ENCODE data around the gene DENND1A. TPM values are rescaled to one million over a fixed set of nuclear protein-coding genes. Genes with fewer than 3 reads are reported as not detected.

Gene DENND1A
- total RNA-seq, 1 donor from 2014 or later = 12.7 TPM

GRCh38 chr9:123349033-123349432 is 580.9 kb downstream of the DENND1A start:
- TF ChIP-seq EZH2 (IDR thresholded peaks at IDR 0.05; ENCODE audit: insufficient read depth, low read length) (no peak), CTCF (IDR thresholded peaks at IDR 0.05; ENCODE audit: insufficient read depth, low read depth, low read length) (no peak)
- no peak for DNase-seq (ENCODE audit: low read depth)
- Histone ChIP-seq H3K4me1 (ENCODE audit: insufficient read depth, low read length) (no peaks in the 10 kb centered on the region), H3K4me3 (ENCODE audit: insufficient read depth, low read depth, low read length) (no peak overlapping the region), H3K36me3 (ENCODE audit: insufficient read depth, low read length) (no peaks in the 10 kb centered on the region), H3K27me3 (ENCODE audit: insufficient read depth, low read length) (peaks cover 28% of the 10 kb centered on the region), H4K20me1 (ENCODE audit: insufficient read depth, low read length) (no peaks in the 10 kb centered on the region), H3K4me2 (ENCODE audit: low read length) (no peak overlapping the region), H3K27ac (ENCODE audit: low read depth, low read length) (no peak overlapping the region), H3K9ac (ENCODE audit: low read length) (no peak overlapping the region), H2AFZ (ENCODE audit: low read depth, low read length) (no peak overlapping the region), H3K79me2 (ENCODE audit: insufficient read depth, low read length) (no peaks in the 10 kb centered on the region), H3K9me3 (ENCODE audit: insufficient read depth, low read depth, low read length) (no peaks in the 10 kb centered on the region)
- Mint-ChIP-seq H3K36me3 (ENCODE audit: low read depth, unreplicated experiment) (no peaks in the 10 kb centered on the region), H3K27ac (ENCODE audit: unreplicated experiment) (no peak overlapping the region), H3K4me1 (ENCODE audit: low read depth, unreplicated experiment) (peaks cover 3% of the 10 kb centered on the region), H3K9me3 (ENCODE audit: unreplicated experiment) (no peaks in the 10 kb centered on the region), H3K27me3 (ENCODE audit: low read depth, unreplicated experiment) (peaks cover 39% of the 10 kb centered on the region), H3K4me3 (ENCODE audit: unreplicated experiment) (no peak overlapping the region)
- no peak for FAIRE-seq

DNA sequence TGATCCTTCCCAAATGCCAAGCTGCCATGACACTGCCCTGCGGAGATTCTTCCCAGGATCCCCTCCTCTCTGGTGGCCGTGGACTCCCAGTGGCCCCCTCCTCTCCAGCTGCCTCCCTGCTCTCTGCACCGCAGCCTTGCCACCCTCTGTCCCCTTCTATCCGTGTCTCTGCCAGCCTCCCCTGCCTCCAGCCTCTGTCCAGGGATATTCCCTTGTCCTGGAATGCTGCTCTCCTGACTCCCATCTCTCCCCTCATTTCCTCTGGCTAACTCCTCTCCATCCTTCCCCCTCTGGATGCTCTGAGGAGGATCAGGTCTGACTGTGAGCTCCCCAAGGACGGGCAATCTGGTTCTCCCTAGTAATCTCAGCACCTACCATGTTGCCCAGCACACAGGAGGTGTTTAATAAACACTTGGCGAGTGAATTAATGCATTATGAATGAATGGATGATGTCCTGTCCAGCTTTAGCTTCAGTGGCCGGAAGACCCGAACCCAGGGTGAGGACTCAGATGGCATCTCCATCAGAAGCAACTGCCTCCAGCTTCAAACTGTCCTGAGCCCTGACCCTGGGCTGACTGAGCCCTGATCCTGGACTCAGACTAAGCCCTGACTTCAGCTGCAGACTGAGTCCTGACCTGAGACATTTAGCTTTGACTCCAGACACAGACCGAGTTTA is 581.5 kb downstream of the DENND1A start:
- Mint-ChIP-seq H3K9me3 (ENCODE audit: unreplicated experiment) (no peaks in the 10 kb centered on the region), H3K27ac (ENCODE audit: unreplicated experiment) (no peak overlapping the region), H3K4me3 (ENCODE audit: unreplicated experiment) (no peak overlapping the region), H3K4me1 (ENCODE audit: low read depth, unreplicated experiment) (peaks cover 6% of the 10 kb centered on the region), H3K27me3 (ENCODE audit: low read depth, unreplicated experiment) (peaks cover 36% of the 10 kb centered on the region), H3K36me3 (ENCODE audit: low read depth, unreplicated experiment) (no peaks in the 10 kb centered on the region)
- Histone ChIP-seq H3K4me1 (ENCODE audit: insufficient read depth, low read length) (no peaks in the 10 kb centered on the region), H3K4me2 (ENCODE audit: low read length) (no peak overlapping the region), H4K20me1 (ENCODE audit: insufficient read depth, low read length) (no peaks in the 10 kb centered on the region), H3K9ac (ENCODE audit: low read length) (no peak overlapping the region), H3K9me3 (ENCODE audit: insufficient read depth, low read depth, low read length) (no peaks in the 10 kb centered on the region), H3K36me3 (ENCODE audit: insufficient read depth, low read length) (no peaks in the 10 kb centered on the region), H3K27me3 (ENCODE audit: insufficient read depth, low read length) (peaks cover 27% of the 10 kb centered on the region), H2AFZ (ENCODE audit: low read depth, low read length) (no peak overlapping the region), H3K79me2 (ENCODE audit: insufficient read depth, low read length) (no peaks in the 10 kb centered on the region), H3K4me3 (ENCODE audit: insufficient read depth, low read depth, low read length) (no peak overlapping the region), H3K27ac (ENCODE audit: low read depth, low read length) (no peak overlapping the region)
- DNase-seq (ENCODE audit: low read depth) = no peak
- no peak for FAIRE-seq
- no peak for TF ChIP-seq CTCF (IDR thresholded peaks at IDR 0.05; ENCODE audit: insufficient read depth, low read depth, low read length)
- TF ChIP-seq EZH2 (IDR thresholded peaks at IDR 0.05; ENCODE audit: insufficient read depth, low read length) = no peak

Data from astrocyte (in vitro differentiated cells and primary cell).